Gastrocnemius medialis (tissue), 4 donors: ENCODE measurements around the gene ARID1B.

ENCODE experiments used
- CTCF ChIP-seq, 5 experiments: fragments of 450-650 bp in 3 of 5; fragments of 200-600 bp in 2 of 5; sonication (generic) in 2 of 5; IDR thresholded peaks in 4 of 5; conservative IDR thresholded peaks in 1 of 5; 1 replicate in 4 of 5; 2 replicates in 1 of 5; pipeline ENCODE4 v1.5.1; 2016 to 2019; ENCODE audit warnings: antibody characterized with exemption in 5 of 5, mild to moderate bottlenecking in 3 of 5, moderate library complexity in 3 of 5
- POLR2A ChIP-seq, 2 donors: fragments of 450-650 bp; IDR thresholded peaks; one replicate each; pipeline ENCODE4 v1.6.1; 2017; ENCODE audit warnings: antibody characterized with exemption in 2 of 2, mild to moderate bottlenecking in 2 of 2, moderate library complexity in 2 of 2

GRCh38 chr6:156978948-156979347, 201.8 kb downstream of the ARID1B start:
- no peak for TF ChIP-seq CTCF (IDR thresholded peaks at IDR 0.05 in 4 of 5, conservative IDR thresholded peaks at IDR 0.05 in 1 of 5)
- TF ChIP-seq POLR2A (IDR thresholded peaks at IDR 0.05): no peak
